Panc1 (cell line): ENCODE data around the gene PHC2. TPM values are rescaled to one million over a fixed set of nuclear protein-coding genes. Genes with fewer than 3 reads are reported as not detected.

ENCODE experiments used
- ATAC-seq: fragments of 200-7000 bp; cut with Tn5 transposase; 2 replicates; pipeline ENCODE4 v1.9.1; 2020; ENCODE audit warnings: mild to moderate bottlenecking, moderate library complexity
- BruUV-seq: library from RNA; stranded (reverse); fragments of 400-500 nt; replicated peaks from 2 replicates; lab custom pipeline; 2021; lab: Mats Ljungman, UMichigan
- CTCF ChIA-PET: fragments of 300-600 bp; sonication (Branson Sonifier 250); formaldehyde crosslinking; loops from one replicate; lab custom pipeline; 2022; ENCODE audit warnings: antibody characterized with exemption; lab: Charles Lee
- POLR2A ChIA-PET: fragments of 300-600 bp; sonication (Branson Sonifier 250); formaldehyde crosslinking; loops from one replicate; lab custom pipeline; 2022; ENCODE audit warnings: antibody characterized with exemption; lab: Charles Lee
- DNase-seq: peaks from one replicate; pipeline ENCODE4 v3.0.0-alpha.2; 2010; ENCODE audit warnings: low read depth, low spot score
- H3K27ac ChIP-seq: 2 replicates; pipeline ENCODE4 v1.5.1; 2011; ENCODE audit warnings: mild to moderate bottlenecking, low read length, inconsistent platforms
- H3K27me3 ChIP-seq: fragments of 200-500 bp; sonication (Bioruptor generic); 2 replicates; pipeline ENCODE4 v1.6.0; 2014; ENCODE audit warnings: low read length, inconsistent platforms; ENCODE audit not compliant: control insufficient read depth, insufficient read depth
- H3K36me3 ChIP-seq: fragments of 200-500 bp; sonication (Bioruptor generic); 2 replicates; pipeline ENCODE4 v1.5.1; 2014; ENCODE audit warnings: inconsistent platforms, mild to moderate bottlenecking, low read length, moderate library complexity; ENCODE audit not compliant: control insufficient read depth, insufficient read depth
- H3K4me1 ChIP-seq: 2 replicates; pipeline ENCODE4 v1.5.1; 2011; ENCODE audit warnings: inconsistent platforms, mild to moderate bottlenecking, low read length, moderate library complexity; ENCODE audit not compliant: control insufficient read depth, insufficient read depth
- H3K4me3 ChIP-seq, 2 experiments: 2 replicates each; pipeline ENCODE4 v1.5.1; 2011 to 2012; ENCODE audit warnings: low read depth in 2 of 2, low read length in 2 of 2, mild to moderate bottlenecking in 2 of 2, inconsistent platforms in 1 of 2, moderate library complexity in 1 of 2
- H3K9me3 ChIP-seq: fragments of 200-500 bp; sonication (Bioruptor generic); 2 replicates; pipeline ENCODE4 v1.5.1; 2014; ENCODE audit warnings: low read depth, mild to moderate bottlenecking, inconsistent platforms, low read length, moderate library complexity; ENCODE audit not compliant: control insufficient read depth, insufficient read depth
- POLR2AphosphoS5 ChIP-seq: IDR thresholded peaks from 2 replicates; pipeline ENCODE4 v1.6.1; 2012; ENCODE audit warnings: mild to moderate bottlenecking, low read depth, low read length, moderate library complexity
- REST ChIP-seq, 2 experiments: IDR thresholded peaks; 2 replicates each; pipeline ENCODE4 v1.6.1; 2011 to 2012; ENCODE audit warnings: low read depth in 2 of 2, control low read depth in 1 of 2, low read length in 1 of 2, mild to moderate bottlenecking in 1 of 2, moderate library complexity in 1 of 2; ENCODE audit not compliant: insufficient read depth in 1 of 2
- SIN3A ChIP-seq: IDR thresholded peaks from 2 replicates; pipeline ENCODE4 v1.6.1; 2012; ENCODE audit warnings: low read depth, mild to moderate bottlenecking, low read length, moderate library complexity, borderline replicate concordance; ENCODE audit not compliant: insufficient read depth
- TCF7L2 ChIP-seq: IDR thresholded peaks from 2 replicates; pipeline ENCODE4 v1.6.1; 2011; ENCODE audit warnings: mild to moderate bottlenecking, low read depth, low read length, inconsistent platforms
- in situ Hi-C: cut with HindIII; loops from 2 replicates; pipeline ENCODE4 v1.10.0; 2016; ENCODE audit warnings: low sequenced_read_pairs, low pct_unique_long_range_greater_than_20kb
- intact Hi-C: fragments of 100-400 bp; cut with micrococcal nuclease; formaldehyde crosslinking; loops from one replicate; pipeline ENCODE4 v1.10.0; 2022; ENCODE audit not compliant: unreplicated experiment
- total RNA-seq: library from RNA; stranded (reverse); gene quantifications from one replicate; pipeline ENCODE4 v1.2.1, GENCODE V29; 2021; ENCODE audit not compliant: unreplicated experiment
- TF ChIP-seq, protein P1 (sequence below): fragments of 450-650 bp; IDR thresholded peaks from 2 replicates; pipeline ENCODE4 v1.5.1; 2017; ENCODE audit warnings: mild to moderate bottlenecking

The PHC2 gene
- total RNA-seq, 1 experiment from 2014 or later: 122 TPM

DNA sequence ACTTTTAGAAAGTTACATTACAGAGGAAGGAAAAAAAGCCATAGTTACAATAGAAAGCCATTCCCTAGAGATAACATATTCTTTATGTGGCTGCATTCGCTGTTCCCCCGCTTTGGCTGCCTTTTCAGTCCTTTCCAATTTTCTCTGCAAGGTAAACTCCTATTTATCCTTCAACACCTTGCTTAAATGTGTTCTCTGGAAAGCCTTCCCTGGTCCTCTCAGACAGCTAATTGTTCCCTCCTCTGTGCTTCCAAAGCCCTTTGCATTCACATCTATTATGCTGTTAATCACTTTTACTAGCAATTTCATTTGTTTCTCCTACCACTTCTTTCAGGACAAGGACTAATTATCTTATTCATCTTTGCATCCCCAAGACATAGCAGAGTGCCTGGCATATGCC, 1.6 kb downstream of the PHC2 start:
- intact Hi-C loops (no loop called here), in situ Hi-C loops (no loop called here)
- H3K27me3 ChIP-seq: peaks cover 9% of the 10 kb centered on the region
- peak overlapping the region; percentile 55 to 60; a peak in 3 of 4 replicates for H3K4me3 ChIP-seq
- H3K9me3 ChIP-seq: no peaks in the 10 kb centered on the region
- no peak overlapping the region for H3K27ac ChIP-seq
- BruUV-seq: TSS peak; percentile 74
- DNase-seq (no peak), ATAC-seq (no peak)
- POLR2A ChIA-PET: no interaction called here
- H3K36me3 ChIP-seq: peaks cover 6% of the 10 kb centered on the region; the same call in 1 of the 2 replicates
- TF ChIP-seq, protein P1, sequence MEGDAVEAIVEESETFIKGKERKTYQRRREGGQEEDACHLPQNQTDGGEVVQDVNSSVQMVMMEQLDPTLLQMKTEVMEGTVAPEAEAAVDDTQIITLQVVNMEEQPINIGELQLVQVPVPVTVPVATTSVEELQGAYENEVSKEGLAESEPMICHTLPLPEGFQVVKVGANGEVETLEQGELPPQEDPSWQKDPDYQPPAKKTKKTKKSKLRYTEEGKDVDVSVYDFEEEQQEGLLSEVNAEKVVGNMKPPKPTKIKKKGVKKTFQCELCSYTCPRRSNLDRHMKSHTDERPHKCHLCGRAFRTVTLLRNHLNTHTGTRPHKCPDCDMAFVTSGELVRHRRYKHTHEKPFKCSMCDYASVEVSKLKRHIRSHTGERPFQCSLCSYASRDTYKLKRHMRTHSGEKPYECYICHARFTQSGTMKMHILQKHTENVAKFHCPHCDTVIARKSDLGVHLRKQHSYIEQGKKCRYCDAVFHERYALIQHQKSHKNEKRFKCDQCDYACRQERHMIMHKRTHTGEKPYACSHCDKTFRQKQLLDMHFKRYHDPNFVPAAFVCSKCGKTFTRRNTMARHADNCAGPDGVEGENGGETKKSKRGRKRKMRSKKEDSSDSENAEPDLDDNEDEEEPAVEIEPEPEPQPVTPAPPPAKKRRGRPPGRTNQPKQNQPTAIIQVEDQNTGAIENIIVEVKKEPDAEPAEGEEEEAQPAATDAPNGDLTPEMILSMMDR: no peak
- TF ChIP-seq TCF7L2 (no peak), SIN3A (no peak)
- H3K4me1 ChIP-seq: peaks cover 9% of the 10 kb centered on the region
- CTCF ChIA-PET: no interaction called here

DNA sequence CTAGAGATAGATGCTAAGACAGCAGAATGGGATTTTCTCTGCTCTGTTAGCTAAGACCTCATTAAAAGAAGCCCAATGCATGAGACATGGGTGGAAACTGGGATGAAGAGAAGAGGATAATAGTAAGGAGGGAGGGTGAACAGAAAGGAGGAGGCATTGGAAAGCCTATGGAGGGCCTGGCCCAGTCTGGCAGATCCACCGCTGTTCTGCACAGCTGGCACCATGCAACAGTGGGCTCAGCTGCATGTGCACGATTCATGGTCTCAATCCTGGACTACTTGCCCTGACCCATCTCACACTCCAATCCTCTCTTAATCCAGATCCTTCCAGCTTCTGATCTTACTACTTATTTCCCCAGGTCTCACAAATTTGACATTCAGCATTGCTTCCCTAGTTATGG, 2.2 kb downstream of the PHC2 start:
- ChIA-PET POLR2A (no interaction called here), CTCF (no interaction called here)
- H3K9me3 ChIP-seq: no peaks in the 10 kb centered on the region
- no TSS peak for BruUV-seq
- TF ChIP-seq TCF7L2 (no peak), SIN3A (no peak)
- TF ChIP-seq, protein P1: no peak
- H3K27me3 ChIP-seq: peaks cover 9% of the 10 kb centered on the region
- in situ Hi-C loops: no loop called here
- H3K36me3 ChIP-seq: peaks cover 6% of the 10 kb centered on the region; the same call in 1 of the 2 replicates
- H3K4me3 ChIP-seq: peak overlapping the region in 1 of 2 experiments; percentile 55; a peak in 2 of 4 replicates
- ATAC-seq (no peak), DNase-seq (no peak)
- intact Hi-C loops: no loop called here
- no peak overlapping the region for H3K27ac ChIP-seq
- H3K4me1 ChIP-seq: peaks cover 9% of the 10 kb centered on the region

- ATAC-seq (no peak), DNase-seq (no peak)
- TF ChIP-seq POLR2AphosphoS5 (no peak), REST (IDR thresholded peaks at IDR 0.05; ENCODE audit: insufficient read depth in 1 of 2, low read depth in 2 of 2, low read length in 1 of 2) (no peak), TCF7L2 (no peak), SIN3A (no peak)
- TF ChIP-seq, protein P1: no peak
- no peak overlapping the region for H3K4me3 ChIP-seq
- no peaks in the 10 kb centered on the region for H3K9me3 ChIP-seq
- in situ Hi-C loops: no loop called here
- BruUV-seq: no TSS peak
- intact Hi-C loops: no loop called here
- CTCF ChIA-PET: no interaction called here
- peaks cover 6% of the 10 kb centered on the region; the same call in 1 of the 2 replicates for H3K36me3 ChIP-seq
- H3K4me1 ChIP-seq: peaks cover 9% of the 10 kb centered on the region
- POLR2A ChIA-PET: no interaction called here
- H3K27ac ChIP-seq: no peak overlapping the region
- peaks cover 9% of the 10 kb centered on the region for H3K27me3 ChIP-seq
Observed at GRCh38 chr1:33426916-33427315, 4.0 kb downstream of the PHC2 start.
